HL-60 (cell line): Measurements from ENCODE around the gene C11orf91.

Experiments used
- DNase-seq, 2 experiments: peaks; one replicate each; pipeline ENCODE4 v3.0.0-alpha.2; 2010 to 2020; ENCODE audit warnings: low read depth in 1 of 2, low spot score in 1 of 2
- H3K27ac ChIP-seq: fragments of 250-450 bp; sonication (Bioruptor Pico); replicated peaks from 2 replicates; pipeline ENCODE4 v1.5.1; 2020; ENCODE audit warnings: mild to moderate bottlenecking, moderate library complexity
- H3K27me3 ChIP-seq: fragments of 250-450 bp; sonication (Bioruptor Pico); 2 replicates; pipeline ENCODE4 v1.5.1; 2021; ENCODE audit warnings: mild to moderate bottlenecking, moderate library complexity; ENCODE audit not compliant: insufficient read depth, poor library complexity, severe bottlenecking
- H3K4me3 ChIP-seq: replicated peaks from 2 replicates; pipeline ENCODE4 v1.5.1; 2011; ENCODE audit warnings: mild to moderate bottlenecking, control low read depth, low read length; ENCODE audit not compliant: insufficient read depth
- GABPA ChIP-seq: IDR thresholded peaks from 2 replicates; pipeline ENCODE4 v1.6.1; 2012; ENCODE audit warnings: low read depth
- POLR2AphosphoS5 ChIP-seq: IDR thresholded peaks from 2 replicates; pipeline ENCODE4 v1.6.1; 2012; ENCODE audit warnings: low read depth
- SPI1 ChIP-seq: IDR thresholded peaks from 2 replicates; pipeline ENCODE4 v1.6.1; 2012; ENCODE audit warnings: low read depth, mild to moderate bottlenecking, borderline replicate concordance
- TF ChIP-seq, protein P1 (sequence below): IDR thresholded peaks from one replicate; pipeline ENCODE4 v1.5.1; 2011; ENCODE audit warnings: low read length, control low read depth, inconsistent platforms; ENCODE audit not compliant: insufficient read depth
- TF ChIP-seq, protein P2 (sequence below): IDR thresholded peaks from 2 replicates; pipeline ENCODE4 v1.6.1; 2012; ENCODE audit warnings: low read depth; ENCODE audit not compliant: insufficient replicate concordance

Gene C11orf91

DNA sequence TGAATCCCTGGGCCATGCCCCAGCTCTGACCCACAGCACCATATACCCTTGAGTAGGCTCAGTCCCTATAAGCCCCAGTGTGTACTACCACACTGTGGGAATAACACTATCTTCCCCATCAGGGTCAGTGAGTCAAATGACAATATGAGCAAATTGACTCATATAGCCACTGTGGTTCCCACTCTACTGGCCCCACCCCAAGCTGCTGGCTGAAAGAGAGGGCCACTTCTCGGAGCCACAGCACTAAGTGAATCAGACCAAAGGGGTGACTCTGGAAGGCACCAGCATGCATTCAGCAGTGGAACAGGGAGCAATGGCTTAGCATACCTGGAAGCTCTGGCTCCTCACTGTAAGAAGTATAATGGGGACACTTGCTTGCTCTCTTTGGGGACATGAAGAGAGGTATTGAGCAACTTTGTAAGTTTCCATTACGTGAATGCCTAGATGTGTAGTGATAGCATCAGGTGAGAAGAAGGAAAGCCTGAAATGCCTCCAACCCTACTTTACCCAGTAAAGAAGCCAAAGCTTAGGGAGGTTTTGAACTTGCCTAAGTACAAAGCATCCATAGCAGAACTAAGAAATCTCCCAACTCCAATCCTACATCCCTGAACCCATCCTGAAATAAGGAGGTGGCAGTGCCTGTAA, 22.1 kb upstream of the C11orf91 start:
- Histone ChIP-seq H3K4me3 (no peak overlapping the region), H3K27ac (no peak overlapping the region)
- DNase-seq = no peak

DNA sequence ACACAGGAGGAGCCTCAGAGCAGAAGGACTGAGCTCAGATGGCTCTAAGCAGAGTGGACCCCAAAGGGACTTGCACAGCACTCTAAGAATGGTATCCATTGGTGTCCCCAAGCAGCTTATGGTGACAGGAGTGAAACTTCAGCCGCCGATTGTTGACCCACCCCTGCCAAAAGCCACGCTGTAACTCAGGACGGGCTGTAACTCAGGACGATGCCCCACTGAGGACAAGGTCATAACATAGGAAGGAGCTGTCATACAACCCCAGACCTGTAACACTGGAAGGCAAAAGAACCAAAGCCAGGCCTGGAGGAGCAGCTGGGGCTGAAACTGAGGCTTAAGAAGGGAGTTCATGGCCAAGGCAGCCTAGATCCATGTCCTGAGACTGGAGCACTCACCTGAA, 21.4 kb upstream of the C11orf91 start:
- H3K27ac ChIP-seq = no peak overlapping the region
- H3K27me3 ChIP-seq = no peaks in the 10 kb centered on the region
- TF ChIP-seq, protein P1, sequence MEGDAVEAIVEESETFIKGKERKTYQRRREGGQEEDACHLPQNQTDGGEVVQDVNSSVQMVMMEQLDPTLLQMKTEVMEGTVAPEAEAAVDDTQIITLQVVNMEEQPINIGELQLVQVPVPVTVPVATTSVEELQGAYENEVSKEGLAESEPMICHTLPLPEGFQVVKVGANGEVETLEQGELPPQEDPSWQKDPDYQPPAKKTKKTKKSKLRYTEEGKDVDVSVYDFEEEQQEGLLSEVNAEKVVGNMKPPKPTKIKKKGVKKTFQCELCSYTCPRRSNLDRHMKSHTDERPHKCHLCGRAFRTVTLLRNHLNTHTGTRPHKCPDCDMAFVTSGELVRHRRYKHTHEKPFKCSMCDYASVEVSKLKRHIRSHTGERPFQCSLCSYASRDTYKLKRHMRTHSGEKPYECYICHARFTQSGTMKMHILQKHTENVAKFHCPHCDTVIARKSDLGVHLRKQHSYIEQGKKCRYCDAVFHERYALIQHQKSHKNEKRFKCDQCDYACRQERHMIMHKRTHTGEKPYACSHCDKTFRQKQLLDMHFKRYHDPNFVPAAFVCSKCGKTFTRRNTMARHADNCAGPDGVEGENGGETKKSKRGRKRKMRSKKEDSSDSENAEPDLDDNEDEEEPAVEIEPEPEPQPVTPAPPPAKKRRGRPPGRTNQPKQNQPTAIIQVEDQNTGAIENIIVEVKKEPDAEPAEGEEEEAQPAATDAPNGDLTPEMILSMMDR = no peak
- TF ChIP-seq GABPA (no peak), POLR2AphosphoS5 (no peak), SPI1 (no peak)
- TF ChIP-seq, protein P2, sequence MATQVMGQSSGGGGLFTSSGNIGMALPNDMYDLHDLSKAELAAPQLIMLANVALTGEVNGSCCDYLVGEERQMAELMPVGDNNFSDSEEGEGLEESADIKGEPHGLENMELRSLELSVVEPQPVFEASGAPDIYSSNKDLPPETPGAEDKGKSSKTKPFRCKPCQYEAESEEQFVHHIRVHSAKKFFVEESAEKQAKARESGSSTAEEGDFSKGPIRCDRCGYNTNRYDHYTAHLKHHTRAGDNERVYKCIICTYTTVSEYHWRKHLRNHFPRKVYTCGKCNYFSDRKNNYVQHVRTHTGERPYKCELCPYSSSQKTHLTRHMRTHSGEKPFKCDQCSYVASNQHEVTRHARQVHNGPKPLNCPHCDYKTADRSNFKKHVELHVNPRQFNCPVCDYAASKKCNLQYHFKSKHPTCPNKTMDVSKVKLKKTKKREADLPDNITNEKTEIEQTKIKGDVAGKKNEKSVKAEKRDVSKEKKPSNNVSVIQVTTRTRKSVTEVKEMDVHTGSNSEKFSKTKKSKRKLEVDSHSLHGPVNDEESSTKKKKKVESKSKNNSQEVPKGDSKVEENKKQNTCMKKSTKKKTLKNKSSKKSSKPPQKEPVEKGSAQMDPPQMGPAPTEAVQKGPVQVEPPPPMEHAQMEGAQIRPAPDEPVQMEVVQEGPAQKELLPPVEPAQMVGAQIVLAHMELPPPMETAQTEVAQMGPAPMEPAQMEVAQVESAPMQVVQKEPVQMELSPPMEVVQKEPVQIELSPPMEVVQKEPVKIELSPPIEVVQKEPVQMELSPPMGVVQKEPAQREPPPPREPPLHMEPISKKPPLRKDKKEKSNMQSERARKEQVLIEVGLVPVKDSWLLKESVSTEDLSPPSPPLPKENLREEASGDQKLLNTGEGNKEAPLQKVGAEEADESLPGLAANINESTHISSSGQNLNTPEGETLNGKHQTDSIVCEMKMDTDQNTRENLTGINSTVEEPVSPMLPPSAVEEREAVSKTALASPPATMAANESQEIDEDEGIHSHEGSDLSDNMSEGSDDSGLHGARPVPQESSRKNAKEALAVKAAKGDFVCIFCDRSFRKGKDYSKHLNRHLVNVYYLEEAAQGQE = no peak
- no peak for DNase-seq
- H3K4me3 ChIP-seq = no peak overlapping the region

More for the DNA sequence above, 22.1 kb upstream of the C11orf91 start:
- TF ChIP-seq, protein P1 = no peak
- no peaks in the 10 kb centered on the region for H3K27me3 ChIP-seq

- H3K27me3 ChIP-seq = no peaks in the 10 kb centered on the region
- TF ChIP-seq SPI1 (no peak), GABPA (no peak), POLR2AphosphoS5 (no peak)
- TF ChIP-seq, protein P2 = no peak
- H3K4me3 ChIP-seq = no peak overlapping the region
- DNase-seq = no peak
- H3K27ac ChIP-seq = no peak overlapping the region
Measured at GRCh38 chr11:33721426-33721825, 20.8 kb upstream of the C11orf91 start.

GRCh38 chr11:33719587-33719986, 19.0 kb upstream of the C11orf91 start:
- no peak for TF ChIP-seq GABPA
- no peak for TF ChIP-seq POLR2AphosphoS5
- TF ChIP-seq, protein P2 = no peak
- TF ChIP-seq, protein P1 = no peak
- TF ChIP-seq SPI1 = no peak
- no peak for DNase-seq
- Histone ChIP-seq H3K4me3 (no peak overlapping the region), H3K27ac (no peak overlapping the region), H3K27me3 (no peaks in the 10 kb centered on the region)
